Right atrium auricular region (tissue), 2 donors: Measurements from ENCODE around the gene UCN. TPM values are rescaled to one million over a fixed set of nuclear protein-coding genes. Genes with fewer than 3 reads are reported as not detected.

Experiments
- DNase-seq: peaks from one replicate; pipeline ENCODE4 v3.0.0-alpha.2; 2019; ENCODE audit warnings: low spot score
- H3K27ac ChIP-seq, 2 donors: fragments of 200-600 bp; sonication (generic); 1 replicate in 1 of 2; 2 replicates in 1 of 2; pipeline ENCODE4 v1.5.1; 2016 to 2019
- H3K27me3 ChIP-seq, 2 donors: fragments of 200-600 bp; sonication (generic); one replicate each; pipeline versions ENCODE4 v1.5.1 to v1.6.0; 2017 to 2019
- H3K36me3 ChIP-seq: fragments of 200-600 bp; sonication (generic); one replicate; pipeline ENCODE4 v1.5.1; 2016
- H3K4me1 ChIP-seq, 2 donors: fragments of 200-600 bp; sonication (generic); one replicate each; pipeline versions ENCODE4 v1.5.1 to v1.6.0; 2017 to 2019
- H3K4me3 ChIP-seq, 2 donors: fragments of 200-600 bp; sonication (generic); 1 replicate in 1 of 2; 2 replicates in 1 of 2; pipeline ENCODE4 v1.5.1; 2017 to 2019; ENCODE audit warnings: mild to moderate bottlenecking in 1 of 2, moderate library complexity in 1 of 2
- H3K9me3 ChIP-seq, 2 donors: fragments of 200-600 bp; sonication (generic); one replicate each; pipeline ENCODE4 v1.5.1; 2019
- total RNA-seq, 2 donors: library from RNA; depleted of rRNA; stranded (reverse); fragments of >200 nt; gene quantifications; one replicate each; pipeline ENCODE4 v1.1.0, GENCODE V29; 2016
- TF ChIP-seq, protein P1 (sequence below), 2 donors: fragments of 200-600 bp; sonication (generic); IDR thresholded peaks; one replicate each; pipeline ENCODE4 v1.5.1; 2019; ENCODE audit warnings: antibody characterized with exemption in 2 of 2

UCN gene
- total RNA-seq, 2 donors from 2014 or later = 0.74 to 2.6 TPM

DNA sequence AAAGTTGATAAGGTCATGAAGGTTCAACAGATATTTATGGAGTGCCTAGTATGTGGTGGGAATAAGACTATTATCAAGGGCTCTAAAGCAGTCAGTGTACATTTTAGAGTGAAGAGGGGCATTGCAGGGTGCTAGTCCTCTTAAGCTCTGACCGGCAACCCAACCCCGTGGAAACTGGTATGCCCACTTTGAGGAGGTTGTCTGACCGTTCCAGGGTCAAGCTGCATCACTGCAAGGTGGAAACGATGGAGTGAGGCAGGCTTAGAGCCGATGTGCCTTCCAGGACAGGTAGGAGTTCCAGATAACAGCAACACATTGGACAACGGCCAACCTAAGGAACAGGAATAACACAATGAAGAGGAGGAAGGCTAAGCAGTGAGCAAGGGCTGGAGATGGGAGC, 1.4 kb upstream of the UCN start:
- H3K27ac ChIP-seq = no peak overlapping the region
- H3K27me3 ChIP-seq = peaks cover 0 to 15% of the 10 kb centered on the region in 2 donors
- peaks cover 17% of the 10 kb centered on the region for H3K36me3 ChIP-seq
- H3K4me1 ChIP-seq = peaks cover 0 to 26% of the 10 kb centered on the region in 2 donors
- TF ChIP-seq, protein P1, sequence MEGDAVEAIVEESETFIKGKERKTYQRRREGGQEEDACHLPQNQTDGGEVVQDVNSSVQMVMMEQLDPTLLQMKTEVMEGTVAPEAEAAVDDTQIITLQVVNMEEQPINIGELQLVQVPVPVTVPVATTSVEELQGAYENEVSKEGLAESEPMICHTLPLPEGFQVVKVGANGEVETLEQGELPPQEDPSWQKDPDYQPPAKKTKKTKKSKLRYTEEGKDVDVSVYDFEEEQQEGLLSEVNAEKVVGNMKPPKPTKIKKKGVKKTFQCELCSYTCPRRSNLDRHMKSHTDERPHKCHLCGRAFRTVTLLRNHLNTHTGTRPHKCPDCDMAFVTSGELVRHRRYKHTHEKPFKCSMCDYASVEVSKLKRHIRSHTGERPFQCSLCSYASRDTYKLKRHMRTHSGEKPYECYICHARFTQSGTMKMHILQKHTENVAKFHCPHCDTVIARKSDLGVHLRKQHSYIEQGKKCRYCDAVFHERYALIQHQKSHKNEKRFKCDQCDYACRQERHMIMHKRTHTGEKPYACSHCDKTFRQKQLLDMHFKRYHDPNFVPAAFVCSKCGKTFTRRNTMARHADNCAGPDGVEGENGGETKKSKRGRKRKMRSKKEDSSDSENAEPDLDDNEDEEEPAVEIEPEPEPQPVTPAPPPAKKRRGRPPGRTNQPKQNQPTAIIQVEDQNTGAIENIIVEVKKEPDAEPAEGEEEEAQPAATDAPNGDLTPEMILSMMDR (IDR thresholded peaks at IDR 0.05) = no peak
- H3K9me3 ChIP-seq = no peaks in the 10 kb centered on the region
- no peak for DNase-seq
- H3K4me3 ChIP-seq = no peak overlapping the region

DNA sequence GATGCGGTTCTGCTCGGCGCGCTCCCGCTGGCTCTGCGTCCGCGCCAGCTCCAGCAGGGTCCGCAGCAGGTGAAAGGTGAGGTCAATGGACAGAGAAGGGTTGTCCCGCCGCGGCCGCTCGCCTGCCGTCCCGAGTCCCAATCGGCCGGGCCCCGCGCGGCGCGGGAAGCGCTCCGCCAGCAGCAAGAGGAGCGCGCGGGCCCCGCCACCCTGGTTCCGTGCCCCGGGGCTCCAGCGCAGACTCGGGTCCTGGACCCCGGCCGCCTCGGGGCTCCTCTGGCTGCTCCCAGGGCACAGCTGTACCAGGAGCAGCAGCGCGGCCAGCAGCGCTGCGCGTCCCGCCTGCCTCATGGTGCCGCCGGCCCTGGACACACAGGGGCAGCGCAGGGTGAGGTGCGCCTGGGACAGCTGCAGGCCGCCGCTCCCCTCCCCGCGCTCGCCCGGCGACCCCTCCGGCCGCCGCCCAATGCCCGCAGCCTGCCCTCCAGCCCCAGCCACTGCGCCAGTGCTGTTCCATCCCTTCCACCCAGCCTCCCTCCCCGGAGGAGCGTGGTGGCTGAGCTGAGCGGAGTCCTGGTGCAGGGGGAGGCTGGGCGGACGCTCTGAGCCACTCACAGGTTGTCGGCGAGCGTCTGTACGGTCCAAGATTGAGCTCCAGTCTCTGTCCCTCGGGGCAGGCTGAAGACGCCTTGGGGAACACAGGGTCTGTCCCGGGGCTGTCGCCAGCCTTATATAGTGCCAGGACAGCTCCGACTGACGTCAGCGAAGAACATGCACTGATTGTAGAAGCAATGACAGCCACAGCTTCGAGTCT, 493 bp downstream of the UCN start:
- Histone ChIP-seq H3K9me3 (no peaks in the 10 kb centered on the region), H3K27ac (no peak overlapping the region), H3K4me3 (no peak overlapping the region), H3K4me1 (peaks cover 0 to 31% of the 10 kb centered on the region in 2 donors), H3K36me3 (peaks cover 17% of the 10 kb centered on the region), H3K27me3 (peaks cover 0 to 15% of the 10 kb centered on the region in 2 donors)
- TF ChIP-seq, protein P1 (IDR thresholded peaks at IDR 0.05) = no peak
- DNase-seq = no peak

DNA sequence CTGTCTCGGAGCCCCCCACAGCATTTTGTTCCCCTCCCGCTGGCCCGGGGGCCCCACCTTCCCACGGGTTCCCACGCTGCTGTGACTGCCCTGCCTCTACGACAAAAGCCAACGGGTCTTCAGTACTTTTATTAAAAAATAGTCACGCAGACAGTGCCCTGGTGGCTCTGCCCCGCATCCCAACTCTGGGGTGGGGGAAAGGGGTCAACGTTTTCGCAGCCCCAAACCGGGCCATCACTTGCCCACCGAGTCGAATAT, 1.0 kb downstream of the UCN start:
- TF ChIP-seq, protein P1 (IDR thresholded peaks at IDR 0.05) = no peak
- no peak for DNase-seq
- peaks cover 0 to 15% of the 10 kb centered on the region in 2 donors for H3K27me3 ChIP-seq
- peaks cover 17% of the 10 kb centered on the region for H3K36me3 ChIP-seq
- H3K27ac ChIP-seq = no peak overlapping the region
- H3K9me3 ChIP-seq = no peaks in the 10 kb centered on the region
- H3K4me1 ChIP-seq = peaks cover 0 to 33% of the 10 kb centered on the region in 2 donors
- no peak overlapping the region for H3K4me3 ChIP-seq

DNA sequence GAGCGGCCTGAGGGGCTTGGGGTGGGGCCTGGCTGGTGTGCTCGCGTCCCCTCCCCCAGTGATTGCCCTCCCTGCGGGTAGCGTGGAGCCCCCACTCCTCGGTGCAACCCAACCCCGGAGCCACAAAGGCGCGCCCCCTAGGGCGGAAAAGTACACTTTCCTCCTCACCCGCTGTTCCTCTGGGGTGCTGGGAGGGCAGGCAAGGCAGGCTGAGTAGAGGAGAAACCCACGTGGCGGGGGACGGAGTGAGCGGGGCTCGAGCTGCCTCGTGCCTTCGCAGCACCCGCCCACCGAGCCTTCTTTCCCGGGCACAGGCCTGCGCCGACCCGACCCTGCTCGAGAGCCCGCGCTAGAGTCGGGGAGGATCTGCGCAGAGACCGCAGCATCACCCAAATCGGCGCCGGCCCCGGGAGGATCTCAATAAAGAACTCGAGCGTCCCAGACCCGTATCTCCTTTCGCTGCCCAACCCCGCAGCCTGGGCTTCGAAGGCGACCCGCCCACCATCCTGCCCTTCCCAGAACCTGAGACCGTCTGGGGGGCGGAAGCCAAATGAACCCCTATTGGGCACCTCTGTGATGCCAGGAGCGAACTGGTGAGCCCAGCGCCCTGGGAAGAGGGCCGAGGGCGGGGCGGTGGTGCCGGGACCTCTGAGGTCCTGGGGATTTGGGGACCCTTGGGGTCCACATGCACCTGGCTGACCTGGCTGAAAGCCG, 1.5 kb downstream of the UCN start:
- H3K27ac ChIP-seq = no peak overlapping the region
- DNase-seq = no peak
- TF ChIP-seq, protein P1 (IDR thresholded peaks at IDR 0.05) = no peak
- H3K4me1 ChIP-seq = peaks cover 0 to 33% of the 10 kb centered on the region in 2 donors
- peaks cover 0 to 15% of the 10 kb centered on the region in 2 donors for H3K27me3 ChIP-seq
- H3K36me3 ChIP-seq = peaks cover 21% of the 10 kb centered on the region
- H3K4me3 ChIP-seq = no peak overlapping the region
- H3K9me3 ChIP-seq = no peaks in the 10 kb centered on the region

DNA sequence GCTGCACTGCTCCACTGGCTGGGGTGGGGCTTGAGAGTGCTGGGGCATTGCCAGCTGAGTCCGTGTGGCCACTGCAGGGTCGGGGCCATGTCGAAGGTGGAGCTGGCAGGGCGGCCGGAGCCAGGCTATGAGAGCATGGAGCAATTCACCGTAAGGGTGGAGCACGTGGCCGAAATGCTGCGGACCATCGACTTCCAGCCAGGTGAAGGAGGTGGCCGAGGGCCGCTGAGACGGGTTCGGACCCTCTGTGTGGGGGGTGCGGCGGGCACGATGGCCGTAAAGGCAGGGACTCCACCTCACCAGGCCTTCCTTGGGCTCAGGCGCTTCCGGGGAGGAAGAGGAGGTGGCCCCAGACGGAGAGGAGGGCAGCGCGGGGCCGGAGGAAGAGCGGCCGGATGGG, 2.1 kb downstream of the UCN start:
- Histone ChIP-seq H3K4me3 (no peak overlapping the region), H3K36me3 (peaks cover 27% of the 10 kb centered on the region)

More for the DNA sequence above, 2.1 kb downstream of the UCN start:
- DNase-seq = no peak
- Histone ChIP-seq H3K4me1 (peaks cover 0 to 33% of the 10 kb centered on the region in 2 donors), H3K27me3 (peaks cover 0 to 15% of the 10 kb centered on the region in 2 donors), H3K27ac (no peak overlapping the region), H3K9me3 (no peaks in the 10 kb centered on the region)
- TF ChIP-seq, protein P1 (IDR thresholded peaks at IDR 0.05) = no peak
